GM18499 (cell line): ENCODE results near the gene CDHR1.
"Not testable (repeated sequence)": the region's sequence is repeated elsewhere in the genome, so short reads cannot be mapped to it uniquely, and the experiment has no call there.

ENCODE experiments used
- ATAC-seq: cut with Tn5 transposase; IDR thresholded peaks from one replicate; pipeline ENCODE4 v1.9.1; 2021; ENCODE audit warnings: moderate number of reproducible peaks; ENCODE audit not compliant: insufficient read depth, unreplicated experiment

Gene CDHR1

GRCh38 chr10:84172467-84173356 is 21.6 kb upstream of the CDHR1 start:
- ATAC-seq: peak; percentile 35

DNA sequence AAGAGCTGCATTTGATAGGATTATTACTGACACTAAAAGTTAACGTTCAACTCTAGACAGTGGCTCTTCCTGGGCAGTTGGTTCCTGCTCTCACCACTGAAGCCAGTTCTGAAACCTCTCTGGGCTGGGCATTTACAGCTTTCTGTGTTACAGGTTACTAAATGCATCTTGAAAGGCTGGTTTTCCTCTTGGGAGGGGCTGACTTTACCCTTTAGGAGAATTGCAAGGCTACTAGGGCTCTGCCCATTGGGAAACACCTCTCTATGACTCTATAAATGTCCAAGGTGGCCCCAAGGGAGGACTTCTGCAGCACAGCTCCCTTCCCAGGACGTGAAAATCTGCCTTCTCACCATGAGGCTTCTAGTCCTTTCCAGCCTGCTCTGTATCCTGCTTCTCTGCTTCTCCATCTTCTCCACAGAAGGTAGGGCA is 20.8 kb upstream of the CDHR1 start, which contains the start of gene GPR15LG:
TSS of gene GPR15LG (plus strand) at position 301 of the 429 bp plus-strand sequence. CDS start at position 352, 51 bp downstream.
- no peak for ATAC-seq

- ATAC-seq: no peak
Measured at GRCh38 chr10:84175436-84175835, 18.9 kb upstream of the CDHR1 start.

GRCh38 chr10:84176351-84176750 is 18.0 kb upstream of the CDHR1 start:
- ATAC-seq: no peak

DNA sequence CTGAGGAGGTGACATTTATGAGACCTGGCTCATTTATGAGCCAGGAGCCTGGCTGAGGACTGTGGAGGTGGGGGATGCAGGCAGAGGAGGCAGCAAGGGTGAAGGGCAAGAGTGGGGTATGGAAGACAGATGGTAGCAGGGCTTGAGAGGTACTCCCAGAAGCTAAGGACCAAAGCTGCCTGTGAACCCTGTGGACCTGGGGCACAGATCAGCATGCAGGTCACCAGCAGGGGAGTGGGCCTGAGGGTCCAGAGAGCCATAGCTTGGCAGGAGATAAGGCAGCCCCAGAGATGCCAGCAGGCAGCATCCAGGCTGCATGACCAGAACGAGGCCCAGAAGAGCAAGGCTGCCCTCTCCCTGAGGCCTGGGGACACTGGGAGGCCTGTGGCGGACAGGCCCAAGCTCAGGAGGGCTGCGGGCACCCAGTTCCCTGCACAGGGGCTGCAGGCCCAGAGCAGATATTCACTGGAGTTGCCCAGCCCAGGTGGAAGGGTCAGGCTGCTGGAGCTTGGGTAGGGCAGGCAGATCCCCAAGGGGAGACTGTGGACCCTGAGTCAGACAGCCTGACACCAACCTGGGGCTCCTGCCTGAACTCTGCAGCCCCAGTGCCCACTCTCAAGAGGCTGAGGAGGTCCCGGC is 17.4 kb upstream of the CDHR1 start:
- ATAC-seq: no peak

DNA sequence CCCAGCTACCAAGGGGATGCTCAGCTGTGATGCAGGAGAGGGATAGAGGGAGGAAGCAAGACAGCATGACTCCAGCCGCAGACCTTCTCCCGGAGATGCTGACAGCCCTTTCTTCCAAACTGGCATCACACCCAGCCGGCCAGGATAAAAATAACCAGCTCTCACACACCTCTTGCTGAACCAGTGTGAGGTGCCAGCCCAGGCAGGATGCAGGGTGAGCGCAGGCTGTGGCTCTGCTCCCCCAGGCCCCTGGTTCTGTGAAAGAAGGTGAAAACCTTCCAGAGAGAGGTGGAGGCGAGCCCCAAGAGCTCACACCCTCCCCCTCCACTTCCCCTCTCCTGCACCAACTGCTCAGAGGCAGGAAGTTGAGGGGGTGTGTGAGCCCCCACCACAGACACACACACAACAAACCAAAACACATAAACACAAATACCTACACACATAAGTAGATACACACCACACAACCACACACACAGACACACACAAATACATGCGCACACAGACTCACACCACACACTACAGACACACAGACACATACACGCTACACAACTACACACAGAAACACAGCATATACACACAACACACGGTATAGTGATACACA is 16.7 kb upstream of the CDHR1 start:
- no peak for ATAC-seq

- ATAC-seq: no peak
Measured at GRCh38 chr10:84178160-84178609, 16.2 kb upstream of the CDHR1 start.

DNA sequence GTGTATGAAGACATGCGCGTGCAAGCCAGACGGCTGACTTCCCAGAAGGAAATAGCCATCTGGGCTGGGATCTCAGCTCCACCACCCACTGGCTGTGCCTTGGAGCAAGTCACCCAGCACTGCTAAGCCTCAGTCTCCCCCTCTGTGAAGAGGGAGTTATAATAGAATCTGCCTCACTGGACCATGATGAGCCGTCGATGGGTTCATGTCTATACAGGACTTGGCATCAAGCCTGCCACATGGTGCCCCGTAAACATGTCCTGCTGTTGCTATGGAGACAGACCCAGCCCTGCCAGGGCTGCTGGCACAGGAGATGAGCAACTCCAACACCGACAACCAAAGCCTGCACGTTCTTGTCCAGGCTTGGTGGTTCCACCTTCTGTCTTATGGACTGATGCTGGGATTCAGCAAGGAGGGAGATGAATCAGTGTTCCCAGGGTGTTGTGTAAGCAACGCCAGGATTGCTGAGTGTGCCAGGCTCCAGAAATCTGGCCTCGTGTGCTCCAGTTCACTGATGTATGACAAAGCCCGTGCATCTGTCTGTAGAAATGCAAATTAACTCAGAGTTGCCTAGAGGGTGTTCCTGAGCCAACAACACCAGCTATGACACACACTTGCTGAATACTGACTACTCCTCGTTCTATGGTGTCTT is 15.2 kb upstream of the CDHR1 start:
- ATAC-seq: peak; percentile 96

- ATAC-seq: not testable (repeated sequence)
Measured at GRCh38 chr10:84180386-84180785, 14.0 kb upstream of the CDHR1 start.

DNA sequence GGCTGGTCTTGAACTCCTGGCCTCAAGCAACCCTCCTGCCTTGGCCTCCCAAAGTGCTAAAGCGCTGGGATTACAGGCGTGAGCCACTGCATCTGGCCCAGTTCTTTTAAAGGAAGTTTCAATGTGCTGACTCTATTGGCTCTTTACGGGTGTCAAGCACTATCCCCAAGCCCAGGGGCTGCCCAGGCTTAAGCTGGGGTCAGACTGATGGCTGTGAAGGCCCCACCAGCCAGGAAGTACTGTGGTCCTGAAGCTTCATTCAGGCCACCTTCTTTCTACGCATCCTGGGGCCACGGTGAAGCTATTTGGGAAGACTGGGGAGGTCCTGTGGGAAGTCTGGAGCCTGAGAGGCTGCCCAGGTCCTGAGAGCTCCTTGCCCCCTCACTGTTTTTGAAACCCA is 12.7 kb upstream of the CDHR1 start:
- no peak for ATAC-seq

DNA sequence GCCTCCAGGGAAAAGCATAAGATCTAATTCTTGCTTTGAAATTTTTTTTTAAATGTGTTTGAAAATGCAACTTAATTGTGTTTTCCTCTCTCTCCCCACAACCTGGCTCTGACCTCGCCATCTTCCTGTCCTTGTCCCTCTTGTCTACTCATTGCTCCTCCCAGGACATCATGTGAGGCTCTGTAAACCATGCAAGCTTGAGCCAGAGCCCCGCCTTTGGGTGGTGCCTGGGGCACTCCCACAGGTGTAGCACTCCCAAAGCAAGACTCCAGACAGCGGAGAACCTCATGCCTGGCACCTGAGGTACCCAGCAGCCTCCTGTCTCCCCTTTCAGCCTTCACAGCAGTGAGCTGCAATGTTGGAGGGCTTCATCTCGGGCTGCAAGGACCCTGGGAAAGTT is 9.8 kb upstream of the CDHR1 start:
- no peak for ATAC-seq

DNA sequence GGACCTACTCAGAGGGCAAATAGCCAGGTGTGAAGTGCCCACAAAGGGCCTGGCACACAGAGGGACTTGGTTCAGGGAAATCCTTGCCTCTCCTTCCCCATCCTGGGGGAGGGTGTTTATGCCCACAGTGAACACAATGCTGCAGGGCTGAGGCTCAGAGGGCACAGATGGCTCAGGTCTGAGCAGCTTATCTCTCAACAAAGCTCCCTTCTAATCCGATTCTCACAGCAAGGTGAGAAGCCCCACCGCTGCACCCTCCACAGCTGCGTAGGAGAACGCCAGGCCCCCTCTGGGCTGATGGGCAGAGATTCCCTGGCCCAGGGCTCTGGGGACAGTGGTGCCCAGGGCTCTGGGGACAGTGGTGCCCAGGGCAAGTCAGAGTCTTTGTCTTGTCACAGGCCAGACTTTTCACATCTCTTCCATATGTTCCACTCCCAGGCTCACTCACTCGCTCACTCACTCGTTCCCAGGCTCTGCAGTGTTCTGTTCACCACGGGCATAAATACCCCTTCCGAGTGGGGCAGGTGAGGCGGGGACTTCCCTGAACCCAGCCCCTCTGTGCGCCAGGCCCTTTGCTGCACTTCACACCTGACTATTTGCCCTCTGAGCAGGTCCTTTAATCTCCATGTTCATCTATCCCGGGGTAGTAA is 8.7 kb upstream of the CDHR1 start:
- no peak for ATAC-seq

- ATAC-seq: no peak
Measured at GRCh38 chr10:84188815-84189214, 5.5 kb upstream of the CDHR1 start.

DNA sequence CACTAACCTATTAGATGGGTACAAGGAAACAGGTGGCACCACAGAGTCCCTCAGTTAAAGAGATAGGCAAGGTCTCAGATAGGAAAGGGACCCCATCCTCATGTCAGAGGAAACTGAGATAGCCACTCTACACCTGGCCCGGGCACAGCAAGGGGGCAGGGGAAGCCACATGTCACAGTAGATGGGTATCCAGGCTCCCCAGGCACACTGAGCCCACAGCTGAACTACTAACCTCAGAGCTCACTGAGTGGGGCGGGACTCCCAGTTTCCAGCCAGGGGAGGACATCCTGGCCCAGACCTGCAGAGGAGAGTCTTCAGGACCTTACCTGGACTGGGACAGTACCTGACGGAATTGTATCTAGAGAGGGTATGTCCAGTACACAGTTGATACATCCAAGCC is 3.7 kb upstream of the CDHR1 start:
- ATAC-seq: no peak

GRCh38 chr10:84191106-84191505 is 3.2 kb upstream of the CDHR1 start:
- ATAC-seq: no peak

DNA sequence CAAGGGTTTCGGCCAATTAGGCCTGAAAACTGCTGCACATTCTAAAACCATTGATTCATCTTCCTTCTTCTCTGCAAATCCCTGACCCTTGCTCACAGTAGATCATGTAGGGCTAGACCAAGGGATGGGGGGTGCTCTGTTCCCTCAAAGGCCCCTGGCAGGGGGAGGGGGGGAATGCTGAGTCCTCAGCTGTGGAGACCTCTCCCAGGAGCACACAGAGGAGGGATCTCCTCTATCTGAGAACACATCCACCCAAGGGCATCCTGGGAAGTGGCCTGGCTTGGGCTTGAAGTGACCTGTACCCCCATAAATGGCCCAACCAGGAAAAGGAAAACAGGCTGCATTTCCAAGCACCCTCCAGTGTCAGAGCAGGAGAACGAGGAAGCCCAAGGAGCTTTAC is 1.0 kb upstream of the CDHR1 start:
- ATAC-seq: no peak

DNA sequence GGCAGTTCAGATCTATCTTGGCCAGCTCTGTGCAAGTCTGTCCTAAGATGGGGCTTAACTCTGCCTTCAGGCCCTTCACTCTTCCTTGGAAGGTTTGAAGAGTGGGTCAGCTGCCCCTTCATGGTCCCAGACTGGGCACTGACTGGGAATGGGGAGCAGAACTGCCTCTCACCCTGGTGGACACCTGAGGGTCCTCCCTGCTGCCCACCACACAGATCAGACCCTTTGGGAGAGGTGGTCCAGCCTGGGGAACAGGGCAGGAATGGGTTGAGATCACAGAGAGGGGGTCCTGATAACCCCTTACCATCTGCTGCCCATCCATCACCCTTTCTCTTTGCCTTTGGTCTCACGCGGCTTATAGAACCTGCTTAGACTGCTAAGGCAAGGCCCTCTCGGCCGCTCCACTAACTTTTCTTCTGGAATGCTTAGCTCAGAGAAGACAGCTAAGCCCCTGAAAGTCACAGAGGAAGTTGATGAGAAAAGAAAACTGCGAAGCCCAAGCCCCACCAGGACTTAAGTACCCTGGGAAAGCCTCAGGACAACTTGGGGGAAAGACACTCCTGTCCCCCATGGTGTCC is 402 bp upstream of the CDHR1 start:
- no peak for ATAC-seq

- ATAC-seq: no peak
Measured at GRCh38 chr10:84195044-84195830, 900 bp downstream of the CDHR1 start.

GRCh38 chr10:84196083-84196482 is 1.7 kb downstream of the CDHR1 start:
- no peak for ATAC-seq
